ENCODE measurements around the gene ZBED6.

DNA sequence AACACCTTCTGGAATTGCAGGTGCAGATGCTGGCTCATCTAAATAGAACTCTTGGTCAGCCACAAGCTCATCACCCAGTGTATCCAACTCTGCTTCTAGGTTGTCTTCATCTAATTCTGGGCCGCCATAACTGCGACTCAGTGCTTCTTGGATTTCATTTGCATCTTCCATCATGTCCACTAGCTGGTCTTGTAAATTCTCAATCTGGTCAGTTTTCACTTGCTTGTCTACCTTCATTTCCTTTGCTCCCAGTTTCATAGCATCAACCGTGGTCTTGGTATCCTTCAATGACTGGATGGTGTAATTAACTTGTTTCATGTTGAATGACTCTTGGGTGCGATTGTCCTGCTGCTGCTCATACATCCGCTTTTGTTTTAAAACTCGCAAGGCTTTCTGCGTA is 10.3 kb downstream of the ZBED6 start:
- TF ChIP-seq CTCF (conservative IDR thresholded peaks at IDR 0.05; ENCODE audit: low read length): no peak
- no peak for TF ChIP-seq EZH2phosphoT487 (IDR thresholded peaks at IDR 0.05; ENCODE audit: borderline replicate concordance, low read depth, low read length)

Measured in OCI-LY7 (cell line).